ENCODE results near the gene NDUFA13.

Gene NDUFA13

DNA sequence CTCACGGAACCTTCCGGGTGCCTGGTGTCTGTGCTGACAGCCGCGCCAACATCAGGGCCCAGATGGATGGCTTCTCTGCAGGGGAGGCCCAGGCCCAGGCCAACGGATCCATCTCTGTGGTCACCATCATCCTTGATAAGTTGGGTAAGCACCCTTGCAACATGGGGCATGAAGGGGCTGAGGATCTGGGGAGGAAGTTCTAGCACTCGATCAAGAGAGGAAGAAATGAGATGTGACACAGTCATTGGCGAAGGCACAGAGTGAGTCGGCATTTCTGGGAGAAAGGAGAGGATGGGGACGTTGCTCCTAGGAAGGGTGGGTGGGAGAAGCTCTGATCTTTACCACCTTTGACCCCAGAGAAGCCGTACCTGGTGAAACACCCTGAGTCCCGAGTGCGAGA, 26.5 kb downstream of the NDUFA13 start:
- no peak overlapping the region for H3K4me3 Mint-ChIP-seq

GRCh38 chr19:19543101-19543500, 27.1 kb downstream of the NDUFA13 start:
- no peak overlapping the region for H3K27ac Mint-ChIP-seq
- no peaks in the 10 kb centered on the region for H3K27me3 Mint-ChIP-seq
- H3K4me3 Mint-ChIP-seq = no peak overlapping the region
- H3K36me3 Mint-ChIP-seq = no peaks in the 10 kb centered on the region
- H3K4me1 Mint-ChIP-seq (ENCODE audit: low read depth) = peaks cover 22% of the 10 kb centered on the region
- no peaks in the 10 kb centered on the region for H3K9me3 Mint-ChIP-seq (ENCODE audit: low read depth)

More for the DNA sequence above, 26.5 kb downstream of the NDUFA13 start:
- no peak overlapping the region for H3K27ac Mint-ChIP-seq
- H3K36me3 Mint-ChIP-seq = no peaks in the 10 kb centered on the region
- peaks cover 26% of the 10 kb centered on the region for H3K4me1 Mint-ChIP-seq (ENCODE audit: low read depth)
- H3K27me3 Mint-ChIP-seq = no peaks in the 10 kb centered on the region
- no peaks in the 10 kb centered on the region for H3K9me3 Mint-ChIP-seq (ENCODE audit: low read depth)

DNA sequence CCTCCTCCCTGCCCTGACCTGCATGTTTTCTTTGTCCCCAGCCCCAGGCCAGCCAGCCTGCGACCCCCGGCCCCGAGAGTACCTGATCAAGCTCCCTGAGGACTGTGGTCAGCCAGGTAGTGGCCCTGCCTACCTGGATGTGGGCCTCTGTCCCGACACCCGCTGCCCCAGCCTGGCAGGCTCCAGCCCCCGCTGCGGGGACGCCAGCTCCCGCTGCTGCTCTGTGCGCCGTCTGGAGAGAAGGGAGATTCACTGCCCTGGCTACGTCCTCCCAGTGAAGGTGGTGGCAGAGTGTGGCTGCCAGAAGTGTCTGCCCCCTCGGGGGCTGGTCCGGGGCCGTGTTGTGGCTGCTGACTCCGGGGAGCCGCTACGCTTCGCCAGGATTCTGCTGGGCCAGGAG, 27.6 kb downstream of the NDUFA13 start:
- Mint-ChIP-seq H3K4me1 (ENCODE audit: low read depth) (peaks cover 20% of the 10 kb centered on the region), H3K4me3 (no peak overlapping the region), H3K27ac (no peak overlapping the region), H3K9me3 (ENCODE audit: low read depth) (no peaks in the 10 kb centered on the region), H3K27me3 (no peaks in the 10 kb centered on the region), H3K36me3 (no peaks in the 10 kb centered on the region)

GRCh38 chr19:19544257-19544953, 28.4 kb downstream of the NDUFA13 start:
- Mint-ChIP-seq H3K27ac (no peak overlapping the region), H3K9me3 (ENCODE audit: low read depth) (no peaks in the 10 kb centered on the region), H3K4me3 (no peak overlapping the region), H3K27me3 (no peaks in the 10 kb centered on the region), H3K36me3 (no peaks in the 10 kb centered on the region), H3K4me1 (ENCODE audit: low read depth) (peaks cover 14% of the 10 kb centered on the region)

DNA sequence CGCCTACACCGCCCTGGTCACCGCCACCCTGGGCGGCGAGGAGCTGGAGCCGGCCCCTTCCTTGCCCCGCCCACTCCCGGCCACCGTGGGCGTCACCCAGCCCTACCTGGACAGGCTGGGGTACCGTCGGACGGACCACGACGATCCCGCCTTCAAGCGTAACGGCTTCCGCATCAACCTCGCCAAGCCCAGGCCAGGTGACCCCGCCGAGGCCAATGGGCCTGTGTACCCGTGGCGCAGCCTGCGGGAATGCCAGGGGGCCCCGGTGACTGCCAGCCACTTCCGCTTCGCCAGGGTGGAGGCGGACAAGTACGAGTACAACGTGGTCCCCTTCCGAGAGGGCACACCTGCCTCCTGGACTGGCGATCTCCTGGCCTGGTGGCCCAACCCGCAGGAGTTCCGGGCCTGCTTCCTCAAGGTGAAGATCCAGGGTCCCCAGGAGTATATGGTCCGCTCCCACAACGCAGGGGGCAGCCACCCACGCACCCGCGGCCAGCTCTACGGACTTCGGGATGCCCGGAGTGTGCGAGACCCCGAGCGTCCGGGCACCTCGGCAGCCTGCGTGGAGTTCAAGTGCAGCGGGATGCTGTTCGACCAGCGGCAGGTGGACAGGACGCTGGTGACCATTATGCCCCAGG, 29.0 kb downstream of the NDUFA13 start:
- Mint-ChIP-seq H3K4me3 (no peak overlapping the region), H3K27me3 (no peaks in the 10 kb centered on the region), H3K27ac (no peak overlapping the region), H3K36me3 (no peaks in the 10 kb centered on the region), H3K4me1 (ENCODE audit: low read depth) (peaks cover 14% of the 10 kb centered on the region), H3K9me3 (ENCODE audit: low read depth) (no peaks in the 10 kb centered on the region)

DNA sequence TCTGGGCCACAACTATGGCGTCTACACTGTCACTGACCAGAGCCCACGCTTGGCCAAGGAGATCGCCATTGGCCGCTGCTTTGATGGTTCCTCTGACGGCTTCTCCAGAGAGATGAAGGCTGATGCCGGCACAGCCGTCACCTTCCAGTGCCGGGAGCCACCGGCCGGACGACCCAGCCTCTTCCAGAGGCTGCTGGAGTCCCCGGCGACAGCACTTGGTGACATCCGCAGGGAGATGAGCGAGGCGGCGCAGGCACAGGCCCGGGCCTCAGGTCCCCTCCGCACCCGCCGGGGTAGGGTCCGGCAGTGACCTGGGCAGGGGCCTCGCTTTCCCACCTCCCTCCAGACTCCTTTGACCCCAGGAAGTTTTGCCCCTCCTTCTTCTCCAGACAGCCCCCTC, 29.7 kb downstream of the NDUFA13 start:
- no peak overlapping the region for H3K4me3 Mint-ChIP-seq
- no peak overlapping the region for H3K27ac Mint-ChIP-seq
- H3K9me3 Mint-ChIP-seq (ENCODE audit: low read depth) = no peaks in the 10 kb centered on the region
- peaks cover 12% of the 10 kb centered on the region for H3K4me1 Mint-ChIP-seq (ENCODE audit: low read depth)
- H3K27me3 Mint-ChIP-seq = no peaks in the 10 kb centered on the region
- no peaks in the 10 kb centered on the region for H3K36me3 Mint-ChIP-seq

GRCh38 chr19:19546751-19547162, 30.7 kb downstream of the NDUFA13 start:
- Mint-ChIP-seq H3K9me3 (ENCODE audit: low read depth) (no peaks in the 10 kb centered on the region), H3K27ac (no peak overlapping the region), H3K27me3 (no peaks in the 10 kb centered on the region), H3K36me3 (no peaks in the 10 kb centered on the region), H3K4me1 (ENCODE audit: low read depth) (peaks cover 7% of the 10 kb centered on the region), H3K4me3 (no peak overlapping the region)

GRCh38 chr19:19547674-19548336, 31.8 kb downstream of the NDUFA13 start:
- Mint-ChIP-seq H3K4me3 (no peak overlapping the region), H3K9me3 (ENCODE audit: low read depth) (no peaks in the 10 kb centered on the region), H3K27me3 (no peaks in the 10 kb centered on the region), H3K4me1 (ENCODE audit: low read depth) (no peaks in the 10 kb centered on the region), H3K27ac (no peak overlapping the region), H3K36me3 (no peaks in the 10 kb centered on the region)

DNA sequence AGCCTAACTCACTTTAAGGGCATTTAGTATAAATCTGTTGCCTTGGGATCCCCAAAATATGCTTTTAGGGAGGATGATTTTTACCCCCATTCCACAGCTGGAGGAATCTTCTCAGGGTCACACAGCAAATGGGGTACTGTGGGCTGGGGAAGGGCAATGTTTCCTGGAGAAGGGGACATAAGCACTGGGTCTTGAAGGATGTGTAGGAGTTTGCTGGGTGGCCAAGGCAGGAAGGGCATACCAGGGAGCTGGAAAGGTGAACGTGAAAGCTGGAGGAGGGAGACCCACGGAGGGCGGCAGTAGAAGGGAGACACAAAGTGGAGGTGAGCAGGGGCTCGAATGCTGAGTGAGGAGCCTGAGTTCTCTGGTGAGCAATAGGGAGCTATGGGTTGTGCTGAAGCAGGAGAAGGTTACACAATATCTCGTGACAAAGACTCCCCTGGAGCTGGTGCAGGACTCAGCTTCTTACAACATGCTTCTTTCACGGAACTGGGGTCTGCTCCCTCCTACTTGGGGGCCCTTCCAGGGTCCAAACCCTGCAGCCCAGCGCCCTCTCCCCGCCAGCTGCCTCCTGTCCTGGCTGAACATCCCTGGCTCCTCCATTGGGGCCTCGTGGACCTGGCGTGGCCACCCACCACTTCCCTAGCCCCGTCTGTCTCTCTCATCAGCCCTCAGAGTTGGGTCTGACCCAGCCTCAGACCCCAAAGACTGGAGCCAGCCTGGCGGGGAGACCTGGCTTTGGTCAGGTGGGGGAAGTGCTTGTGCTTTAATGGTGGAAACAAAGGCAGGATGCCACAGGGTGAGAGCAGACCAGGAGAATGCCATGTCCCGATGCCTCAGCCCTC, 33.1 kb downstream of the NDUFA13 start:
- Mint-ChIP-seq H3K27ac (no peak overlapping the region), H3K36me3 (no peaks in the 10 kb centered on the region), H3K27me3 (no peaks in the 10 kb centered on the region), H3K9me3 (ENCODE audit: low read depth) (no peaks in the 10 kb centered on the region), H3K4me3 (no peak overlapping the region), H3K4me1 (ENCODE audit: low read depth) (no peaks in the 10 kb centered on the region)

- Mint-ChIP-seq H3K4me1 (ENCODE audit: low read depth) (peaks cover 1% of the 10 kb centered on the region), H3K36me3 (no peaks in the 10 kb centered on the region), H3K27ac (no peak overlapping the region), H3K9me3 (ENCODE audit: low read depth) (no peaks in the 10 kb centered on the region), H3K4me3 (no peak overlapping the region), H3K27me3 (no peaks in the 10 kb centered on the region)
Observed at GRCh38 chr19:19549804-19550464, 33.9 kb downstream of the NDUFA13 start.

DNA sequence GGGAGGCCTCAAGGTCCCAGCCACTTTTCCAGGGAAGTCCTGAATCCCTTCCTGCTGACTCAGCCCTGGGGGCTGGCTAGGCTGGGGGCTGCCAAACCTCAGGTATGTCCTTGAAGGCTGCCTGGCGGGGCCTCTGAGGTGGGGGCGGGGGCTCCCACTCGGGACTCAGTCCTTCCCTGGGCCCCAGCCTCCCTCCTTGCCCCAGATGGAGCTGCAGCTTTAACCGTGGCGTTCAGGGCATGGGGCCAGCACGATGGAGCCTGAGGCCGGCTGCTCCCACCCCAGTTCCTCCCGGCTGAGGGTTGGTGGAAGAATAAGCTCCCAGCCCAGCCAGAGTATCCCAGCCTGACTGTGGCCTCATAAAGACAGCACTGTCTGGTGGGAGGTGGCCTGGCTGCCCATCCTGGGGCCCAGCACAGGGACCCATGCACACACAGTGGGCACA, 34.5 kb downstream of the NDUFA13 start:
- Mint-ChIP-seq H3K4me3 (no peak overlapping the region), H3K27me3 (no peaks in the 10 kb centered on the region), H3K4me1 (ENCODE audit: low read depth) (peaks cover 1% of the 10 kb centered on the region), H3K9me3 (ENCODE audit: low read depth) (no peaks in the 10 kb centered on the region), H3K36me3 (no peaks in the 10 kb centered on the region), H3K27ac (no peak overlapping the region)

GRCh38 chr19:19550972-19551852, 35.2 kb downstream of the NDUFA13 start:
- H3K4me3 Mint-ChIP-seq = no peak overlapping the region
- no peaks in the 10 kb centered on the region for H3K27me3 Mint-ChIP-seq
- peaks cover 1% of the 10 kb centered on the region for H3K4me1 Mint-ChIP-seq (ENCODE audit: low read depth)
- no peaks in the 10 kb centered on the region for H3K36me3 Mint-ChIP-seq
- H3K27ac Mint-ChIP-seq = no peak overlapping the region
- H3K9me3 Mint-ChIP-seq (ENCODE audit: low read depth) = no peaks in the 10 kb centered on the region

- no peak overlapping the region for H3K4me3 Mint-ChIP-seq
- no peaks in the 10 kb centered on the region for H3K9me3 Mint-ChIP-seq (ENCODE audit: low read depth)
- no peaks in the 10 kb centered on the region for H3K36me3 Mint-ChIP-seq
- no peaks in the 10 kb centered on the region for H3K27me3 Mint-ChIP-seq
- H3K27ac Mint-ChIP-seq = no peak overlapping the region
- peaks cover 1% of the 10 kb centered on the region for H3K4me1 Mint-ChIP-seq (ENCODE audit: low read depth)
Observed at GRCh38 chr19:19551853-19552192, 35.8 kb downstream of the NDUFA13 start.

DNA sequence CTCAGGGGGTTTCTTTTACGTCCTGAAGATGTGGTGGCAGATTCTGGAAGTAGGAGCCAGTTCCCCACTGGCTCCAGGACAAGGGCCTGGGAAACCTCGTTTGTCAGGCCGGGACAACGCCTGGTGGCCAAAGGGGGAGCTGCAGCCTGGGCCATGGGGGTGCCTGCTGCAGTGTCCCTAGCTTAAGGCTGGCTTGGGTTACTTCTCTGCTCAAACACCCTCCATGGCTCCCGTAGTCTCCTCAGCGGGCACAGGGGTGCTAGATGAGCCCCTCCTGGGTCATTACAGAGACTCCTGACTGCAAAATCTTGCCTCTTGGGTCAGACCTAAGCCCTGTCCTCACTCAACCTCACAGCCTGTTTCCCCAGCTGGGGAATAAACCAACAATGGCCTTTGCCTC, 36.8 kb downstream of the NDUFA13 start:
- Mint-ChIP-seq H3K27me3 (no peaks in the 10 kb centered on the region), H3K27ac (no peak overlapping the region), H3K9me3 (ENCODE audit: low read depth) (no peaks in the 10 kb centered on the region), H3K4me3 (no peak overlapping the region), H3K4me1 (ENCODE audit: low read depth) (peaks cover 1% of the 10 kb centered on the region), H3K36me3 (no peaks in the 10 kb centered on the region)

Measured in activated naive CD8-positive, alpha-beta T cell (primary cell).